Suppressor macrophage treated with lipopolysaccharide for 4 hours (primary cell): ENCODE data around the gene SHANK3.

Experiments used
- DNase-seq: peaks from one replicate; pipeline ENCODE4 v3.0.0-alpha.2; 2020

Gene SHANK3

DNA sequence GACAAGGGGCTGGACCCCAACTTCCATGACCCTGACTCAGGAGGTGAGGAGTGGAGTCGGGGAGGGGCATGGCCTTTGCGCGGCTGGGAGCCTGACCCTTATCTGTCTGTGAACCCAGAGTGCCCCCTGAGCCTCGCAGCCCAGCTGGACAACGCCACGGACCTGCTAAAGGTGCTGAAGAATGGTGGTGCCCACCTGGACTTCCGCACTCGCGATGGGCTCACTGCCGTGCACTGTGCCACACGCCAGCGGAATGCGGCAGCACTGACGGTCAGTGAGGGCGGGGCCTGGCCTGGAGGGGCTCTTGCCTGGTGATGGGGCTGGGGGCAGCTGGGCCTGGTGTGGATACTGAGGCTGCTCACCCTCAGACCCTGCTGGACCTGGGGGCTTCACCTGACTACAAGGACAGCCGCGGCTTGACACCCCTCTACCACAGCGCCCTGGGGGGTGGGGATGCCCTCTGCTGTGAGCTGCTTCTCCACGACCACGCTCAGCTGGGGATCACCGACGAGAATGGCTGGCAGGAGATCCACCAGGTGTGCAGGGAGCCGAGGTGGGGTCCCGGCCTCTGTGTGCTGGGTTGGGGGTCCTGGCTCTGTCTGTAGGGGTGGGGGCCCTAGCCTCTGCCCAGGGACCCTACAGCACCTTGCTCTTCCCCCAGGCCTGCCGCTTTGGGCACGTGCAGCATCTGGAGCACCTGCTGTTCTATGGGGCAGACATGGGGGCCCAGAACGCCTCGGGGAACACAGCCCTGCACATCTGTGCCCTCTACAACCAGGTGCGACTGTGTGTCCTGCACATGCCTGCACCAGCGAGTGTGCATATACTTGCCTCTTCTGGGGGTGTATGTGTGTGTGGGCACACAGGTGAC lies 6.3 kb downstream of the SHANK3 start:
- DNase-seq = no peak

DNA sequence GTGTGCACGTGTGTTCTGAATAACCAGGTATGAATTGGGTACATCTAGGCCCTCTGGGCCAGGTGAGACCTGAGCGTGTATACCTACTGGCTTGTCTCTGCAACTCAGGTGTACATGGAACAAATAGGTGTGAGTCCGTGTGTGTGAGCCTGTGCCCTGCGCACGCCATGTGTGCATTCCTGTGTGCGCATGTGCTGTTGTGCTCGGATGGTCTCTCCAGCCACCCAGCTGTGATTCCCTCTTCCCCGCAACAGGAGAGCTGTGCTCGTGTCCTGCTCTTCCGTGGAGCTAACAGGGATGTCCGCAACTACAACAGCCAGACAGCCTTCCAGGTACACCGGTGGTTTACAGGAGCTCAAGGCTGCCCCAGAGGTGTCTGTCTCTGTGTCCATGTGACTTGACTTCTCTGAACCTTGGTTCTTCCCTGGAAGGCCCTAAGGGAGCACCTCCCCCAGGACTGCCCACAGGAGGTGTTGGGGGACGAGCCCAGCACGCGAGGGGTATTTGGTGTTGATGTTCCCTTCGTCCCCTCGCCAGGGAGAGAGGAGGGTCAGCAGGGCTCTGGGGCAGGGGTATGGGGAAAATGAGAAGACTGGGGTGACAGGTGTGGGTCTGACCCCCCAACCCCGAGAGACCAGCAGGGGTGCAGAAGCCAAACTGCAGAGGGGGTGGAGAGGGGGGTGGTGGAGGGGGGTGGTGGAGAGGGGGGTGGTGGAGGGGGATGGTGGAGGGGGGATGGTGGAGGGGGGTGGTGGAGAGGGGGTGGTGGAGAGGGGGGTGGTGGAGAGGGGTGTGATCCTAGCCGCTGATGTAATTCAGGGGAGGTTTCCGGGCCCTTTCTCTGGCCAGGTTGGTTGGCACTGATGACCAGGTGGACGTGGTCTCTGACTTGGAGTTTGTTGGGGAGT lies 10.7 kb downstream of the SHANK3 start:
- DNase-seq = no peak

DNA sequence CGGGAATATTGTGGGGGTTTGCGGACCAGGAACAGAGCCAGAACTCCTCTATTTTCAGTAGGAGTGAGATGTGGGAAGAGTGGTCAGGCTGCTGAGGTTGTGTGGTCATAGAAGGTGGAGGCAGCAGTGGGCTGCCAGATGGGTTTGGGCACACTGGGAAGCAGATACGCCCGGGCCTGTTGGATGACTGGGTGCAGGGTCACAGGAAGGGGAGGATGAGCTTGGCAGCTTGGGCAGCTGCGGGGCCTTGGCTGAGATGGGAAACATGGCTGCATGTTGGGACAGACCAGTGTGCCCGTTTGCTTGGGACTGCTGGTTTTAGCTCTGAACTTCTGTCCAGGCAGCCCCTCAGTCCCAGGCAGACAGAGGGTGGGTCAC lies 11.4 kb downstream of the SHANK3 start:
- DNase-seq = no peak

DNA sequence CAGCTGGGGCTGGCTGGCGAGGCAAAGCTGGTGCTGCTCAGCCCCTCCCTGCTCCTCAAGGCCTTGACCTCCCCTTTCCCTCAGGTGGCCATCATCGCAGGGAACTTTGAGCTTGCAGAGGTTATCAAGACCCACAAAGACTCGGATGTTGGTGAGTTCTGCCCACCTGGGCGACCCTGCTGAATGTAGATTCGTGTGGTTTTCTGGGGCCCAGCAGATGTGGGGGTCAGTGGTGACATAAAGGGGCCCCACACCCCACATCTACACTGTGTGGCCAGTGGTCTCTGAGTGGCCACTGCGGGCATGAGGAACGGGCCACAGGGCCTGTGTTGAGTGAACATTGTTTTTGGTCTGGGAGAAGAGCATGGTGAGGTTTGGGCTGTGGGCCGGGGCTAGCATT lies 11.9 kb downstream of the SHANK3 start:
- no peak for DNase-seq

DNA sequence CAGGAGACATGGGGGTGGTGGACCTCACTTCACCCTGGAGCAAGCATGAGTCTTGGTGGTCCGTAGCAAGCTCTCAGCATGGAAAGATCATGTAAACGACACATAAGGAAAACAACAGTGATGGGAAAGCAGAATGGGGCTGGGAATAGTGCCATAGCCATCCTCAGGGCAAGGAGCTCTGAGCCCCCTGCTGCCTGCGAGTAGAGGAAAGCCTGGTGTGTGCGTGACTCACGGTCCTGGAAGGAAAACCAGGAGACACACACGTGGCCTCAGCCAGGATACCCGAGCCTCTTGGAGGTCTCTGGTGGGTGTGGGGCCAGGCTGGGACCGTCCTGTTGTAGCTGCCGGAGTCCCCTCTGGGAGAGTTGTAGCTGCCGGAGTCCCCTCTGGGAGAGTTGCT lies 12.4 kb downstream of the SHANK3 start:
- no peak for DNase-seq

DNA sequence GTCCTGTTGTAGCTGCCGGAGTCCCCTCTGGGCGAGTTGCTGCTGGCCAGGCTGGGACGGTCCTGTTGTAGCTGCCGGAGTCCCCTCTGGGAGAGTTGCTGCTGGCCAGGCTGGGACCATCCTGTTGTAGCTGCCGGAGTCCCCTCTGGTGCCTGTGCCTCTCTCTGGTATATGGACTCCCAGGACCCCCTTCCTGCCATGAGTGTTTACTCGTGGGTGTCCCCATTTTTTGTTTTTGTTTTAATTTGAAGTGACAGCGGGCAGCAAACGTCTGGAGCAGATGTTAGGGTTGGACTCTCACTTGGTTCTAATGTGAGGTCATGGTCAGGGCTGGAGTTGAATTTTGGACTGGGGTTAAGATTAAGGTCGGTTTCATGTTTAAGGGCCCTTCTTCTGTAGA lies 14.2 kb downstream of the SHANK3 start:
- no peak for DNase-seq

DNA sequence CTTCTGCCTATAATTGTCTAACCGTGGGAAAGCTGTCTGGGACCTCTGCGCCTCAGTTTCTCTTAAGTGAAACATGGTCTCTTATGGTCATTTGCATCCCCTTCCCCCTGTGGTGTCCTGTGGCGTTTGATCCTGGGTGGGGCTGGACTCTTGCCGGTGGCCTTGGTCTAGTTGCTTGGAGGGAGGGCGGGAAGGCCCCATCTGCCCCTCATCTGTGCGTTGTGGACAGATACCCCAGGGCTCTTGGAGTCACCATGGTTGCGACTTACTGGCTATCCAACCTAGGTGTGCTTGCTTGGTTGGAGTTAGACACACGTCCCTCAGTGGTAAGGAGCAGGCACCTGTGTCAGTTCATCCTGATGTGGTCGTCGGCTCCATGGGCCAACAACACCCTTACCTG lies 15.2 kb downstream of the SHANK3 start:
- DNase-seq = no peak

DNA sequence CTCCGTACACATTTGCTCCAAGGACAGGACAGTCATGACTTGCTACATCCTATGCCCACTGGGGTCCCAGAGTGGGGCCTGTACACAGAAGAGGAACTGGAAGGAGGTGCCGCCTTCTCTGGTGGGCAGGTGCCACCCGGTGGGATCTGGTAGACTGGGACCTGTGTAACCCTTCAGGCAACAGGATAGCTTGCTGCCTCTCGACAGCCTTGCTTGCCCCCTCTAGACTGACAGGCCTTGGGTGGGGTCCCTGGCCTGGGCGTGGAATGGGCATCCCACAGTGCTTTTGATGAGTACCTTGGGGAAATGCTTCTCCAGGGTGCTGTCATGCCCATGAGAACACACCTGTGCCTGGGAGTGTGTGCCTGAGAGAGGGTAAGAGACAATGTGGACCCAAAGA lies 15.8 kb downstream of the SHANK3 start:
- DNase-seq = no peak

DNA sequence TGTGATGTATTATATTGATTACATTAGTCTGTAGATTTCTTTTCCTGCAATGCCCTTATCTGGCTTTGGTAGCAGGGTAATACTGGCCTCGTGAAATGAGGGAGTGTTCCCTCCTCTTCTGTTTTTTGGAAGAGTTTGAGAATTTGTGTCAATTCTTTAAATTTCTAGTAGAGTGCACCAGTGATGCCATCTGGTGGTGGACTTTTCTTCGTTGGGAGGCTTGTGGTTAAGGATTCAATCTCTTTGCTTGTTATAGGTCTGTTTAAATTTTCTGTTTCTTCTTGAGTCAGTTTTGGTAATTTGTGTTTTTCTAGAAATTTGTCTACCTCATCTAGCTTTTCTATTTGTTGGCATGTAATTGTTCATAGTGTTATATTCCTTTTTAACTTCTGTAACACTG lies 18.9 kb downstream of the SHANK3 start:
- DNase-seq = peak; percentile 69

DNA sequence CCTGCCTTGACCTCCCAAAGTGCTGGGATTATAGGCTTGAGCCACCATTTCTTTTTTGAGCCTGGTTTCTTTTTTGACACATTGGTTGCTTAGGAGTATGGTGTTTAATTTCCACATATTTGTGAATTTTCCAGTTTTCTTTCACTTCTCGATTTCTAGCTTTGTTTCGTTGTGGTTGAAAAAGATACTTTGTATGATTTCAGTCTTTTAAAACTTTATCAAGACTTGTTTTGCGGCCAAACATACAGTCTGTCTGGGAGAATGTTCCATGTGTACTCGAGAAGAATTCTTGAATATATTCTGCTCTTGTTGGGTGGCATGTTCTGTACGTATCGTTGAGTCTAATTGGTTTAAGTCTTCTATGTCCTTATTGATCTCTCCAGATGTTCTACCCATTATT lies 20.8 kb downstream of the SHANK3 start:
- peak; percentile 29 for DNase-seq

DNA sequence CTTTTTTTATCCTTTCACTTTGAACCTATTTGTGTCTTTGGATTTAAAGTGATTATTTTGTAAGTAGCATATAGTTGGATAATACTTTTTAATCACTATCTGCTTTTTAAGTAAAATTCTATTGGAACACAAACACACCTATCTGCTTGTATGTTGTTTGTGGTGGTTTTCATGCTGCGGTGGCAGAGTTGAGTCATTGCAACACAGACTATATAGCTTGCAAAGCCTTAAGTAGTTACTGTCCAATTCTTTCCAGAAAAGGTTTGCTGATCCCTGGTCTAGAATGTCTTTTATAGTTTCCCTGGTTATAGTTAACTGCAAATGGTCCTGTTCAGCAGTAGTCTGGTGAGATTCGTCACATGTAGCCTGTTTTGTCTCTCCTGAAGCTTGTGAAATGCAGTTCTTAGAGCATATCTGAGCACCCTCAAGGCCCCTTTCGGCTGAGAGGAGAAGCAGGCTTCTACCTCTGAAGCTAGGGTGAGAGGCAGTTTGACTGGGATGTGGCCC lies 21.5 kb downstream of the SHANK3 start:
- DNase-seq = no peak

DNA sequence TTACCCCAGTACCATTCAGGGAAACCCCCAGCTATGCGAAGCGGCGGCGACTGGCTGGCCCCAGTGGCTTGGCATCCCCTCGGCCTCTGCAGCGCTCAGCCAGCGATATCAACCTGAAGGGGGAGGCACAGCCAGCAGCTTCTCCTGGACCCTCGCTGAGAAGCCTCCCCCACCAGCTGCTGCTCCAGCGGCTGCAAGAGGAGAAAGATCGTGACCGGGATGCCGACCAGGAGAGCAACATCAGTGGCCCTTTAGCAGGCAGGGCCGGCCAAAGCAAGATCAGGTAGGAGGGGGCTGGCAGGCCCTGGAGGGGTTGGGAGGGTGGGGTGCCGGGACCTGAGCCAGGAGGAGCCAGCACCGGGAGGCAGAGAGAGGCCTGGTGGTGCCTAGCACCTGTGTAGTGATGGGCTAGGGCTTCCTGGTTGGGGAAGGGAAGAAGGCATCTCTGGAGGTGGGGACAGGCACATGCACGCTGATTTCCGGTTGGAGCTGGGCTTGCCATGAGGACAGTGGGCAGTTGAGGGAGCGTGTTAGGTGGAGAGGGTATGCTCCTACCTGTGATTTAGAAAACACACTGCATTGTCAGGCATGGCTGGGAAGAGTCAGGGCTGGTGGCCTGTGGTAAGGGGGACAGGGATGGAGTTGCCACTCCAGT lies 22.3 kb downstream of the SHANK3 start:
- DNase-seq = no peak

DNA sequence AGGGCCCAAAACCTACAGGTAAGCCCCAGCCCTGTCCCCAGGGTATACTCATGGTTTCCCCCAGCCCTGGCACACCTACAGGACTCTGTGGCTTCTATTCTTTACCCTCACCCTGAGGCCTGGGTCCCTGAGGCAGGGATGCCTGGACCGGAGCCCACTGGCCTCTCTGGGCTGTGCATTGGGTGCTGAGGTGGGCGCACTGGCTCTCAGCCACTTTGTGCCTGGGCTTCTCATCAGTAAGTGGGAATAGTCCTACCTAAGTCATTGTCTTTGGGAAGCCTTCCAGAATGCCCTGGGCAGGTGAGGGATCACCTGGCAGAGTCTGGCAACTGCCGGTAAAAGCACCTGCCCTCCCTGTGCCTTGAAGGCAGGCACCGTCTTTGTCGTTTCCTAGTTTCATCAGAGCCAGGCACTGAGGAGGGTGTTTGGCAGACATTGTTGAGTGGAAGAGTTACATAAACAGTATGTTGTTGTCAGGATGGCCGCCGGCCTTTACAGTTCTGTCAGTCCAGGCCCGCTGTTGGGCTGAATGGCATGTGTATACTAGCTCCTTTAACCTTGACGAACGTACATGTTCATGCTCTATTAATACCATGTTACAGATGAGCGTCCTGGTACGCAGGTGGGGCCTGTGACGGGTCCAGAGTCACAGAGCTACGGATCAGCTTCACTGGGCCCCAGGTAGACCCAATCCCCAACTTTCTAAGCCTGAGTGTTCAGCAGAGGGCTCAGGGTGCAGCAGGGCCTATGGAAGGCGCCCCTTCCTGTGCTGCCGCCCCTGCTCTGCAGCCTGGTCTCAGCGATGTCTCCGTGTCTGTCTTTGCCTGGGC lies 23.0 kb downstream of the SHANK3 start:
- no peak for DNase-seq

DNA sequence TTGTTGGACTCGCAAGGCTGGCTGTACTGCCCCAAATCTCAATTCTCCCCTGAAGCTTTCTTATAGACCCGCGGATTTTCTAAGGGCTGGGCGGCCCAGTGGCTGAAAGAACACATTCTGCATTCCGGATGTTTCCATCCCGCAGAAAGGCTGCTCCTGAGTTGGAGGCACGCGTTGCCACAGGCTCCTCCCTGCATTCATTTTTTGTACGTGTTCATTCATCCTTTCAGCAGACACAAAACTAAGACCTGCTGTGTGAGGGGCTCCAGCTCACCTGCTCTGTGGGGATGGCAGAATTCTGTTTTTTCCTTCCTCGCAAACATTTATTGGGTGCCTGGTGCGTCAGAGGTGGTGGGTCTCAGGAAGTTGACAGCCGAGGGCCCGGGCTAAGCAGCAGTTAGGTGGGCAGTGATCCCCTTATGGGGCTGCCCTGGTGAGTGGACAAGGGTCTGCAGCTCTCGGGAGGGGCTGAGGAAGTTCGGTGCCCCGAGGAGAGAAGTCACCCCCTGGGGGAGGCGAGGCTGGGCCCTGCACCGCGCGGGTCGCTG lies 23.7 kb downstream of the SHANK3 start:
- no peak for DNase-seq

DNA sequence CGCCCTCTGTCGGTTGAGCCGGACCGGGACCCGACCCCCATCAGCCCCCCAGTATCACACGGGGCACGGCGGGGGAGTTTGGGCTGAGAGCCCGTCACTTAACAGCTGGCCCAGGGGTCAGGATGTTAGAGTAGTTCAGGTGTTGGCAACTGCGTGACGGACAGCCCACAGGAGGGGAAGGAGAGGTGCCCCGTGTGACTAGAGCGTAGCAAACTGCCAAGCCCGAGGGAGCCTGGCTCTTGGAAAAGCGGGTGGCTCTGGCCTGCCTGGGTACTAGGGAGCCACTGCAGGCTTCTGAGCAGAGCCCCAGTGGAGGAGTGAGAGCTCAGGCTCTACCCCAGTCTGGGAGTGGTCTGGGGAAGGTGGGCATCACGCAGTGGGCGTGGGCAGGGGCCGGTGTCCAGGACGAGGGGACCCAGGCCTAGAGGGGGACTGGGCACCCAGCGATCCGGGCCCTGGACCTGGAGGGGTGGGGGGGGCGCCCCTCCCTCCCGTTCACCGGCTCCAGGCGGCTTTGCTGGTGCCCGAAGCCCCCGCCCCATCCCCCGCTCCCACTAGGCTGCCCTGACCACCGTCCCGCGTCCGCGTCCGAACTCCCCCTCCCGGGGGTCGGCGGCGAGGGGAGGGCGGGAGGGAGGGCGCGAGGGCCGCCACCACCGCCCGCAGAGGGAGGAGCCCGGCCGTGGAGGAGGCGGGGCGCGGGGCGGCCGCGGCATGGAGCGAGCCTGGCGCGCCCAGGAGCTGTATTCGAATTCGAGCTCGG lies 24.4 kb downstream of the SHANK3 start:
- DNase-seq = no peak

DNA sequence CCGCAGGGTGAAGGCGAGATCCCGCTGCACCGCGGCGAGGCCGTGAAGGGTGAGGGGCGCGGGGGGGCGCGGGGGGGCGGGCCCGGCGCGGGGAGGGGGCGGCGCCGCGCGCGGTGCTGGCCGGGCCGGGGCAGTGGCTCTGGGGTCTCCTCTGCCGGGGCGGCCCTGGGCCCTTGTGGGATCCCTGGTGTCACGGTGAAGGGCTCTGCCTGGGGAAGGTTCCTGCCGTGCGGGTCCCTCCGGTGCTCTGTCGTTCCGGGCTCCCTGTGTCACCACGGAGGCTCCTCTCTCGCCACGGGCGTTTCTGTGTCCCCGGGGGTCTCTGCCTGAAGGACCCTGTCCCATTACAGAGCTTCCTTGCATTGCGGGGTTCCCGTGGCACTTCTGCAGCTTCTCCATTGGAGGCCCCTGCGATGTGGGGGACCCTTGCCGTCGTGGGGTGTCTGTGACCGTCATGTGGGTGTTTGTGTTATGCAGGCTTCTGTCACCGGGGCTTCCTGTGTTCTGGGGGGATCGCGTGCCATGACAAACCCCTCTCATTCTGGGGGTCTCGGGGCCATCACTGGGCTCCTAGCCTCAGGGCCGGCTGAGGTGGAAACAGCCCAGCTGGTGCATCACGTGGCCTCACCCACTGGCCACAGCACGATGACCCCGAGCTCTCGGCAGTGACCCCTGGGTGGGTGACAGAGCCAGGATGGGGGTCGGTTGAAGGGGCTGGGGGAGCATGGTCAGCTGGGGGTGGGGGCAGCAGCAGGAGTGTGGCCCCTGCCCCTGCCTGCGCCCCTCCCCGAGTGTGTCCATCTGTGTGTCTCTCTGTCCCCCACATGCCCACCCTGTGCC lies 25.3 kb downstream of the SHANK3 start:
- no peak for DNase-seq

DNA sequence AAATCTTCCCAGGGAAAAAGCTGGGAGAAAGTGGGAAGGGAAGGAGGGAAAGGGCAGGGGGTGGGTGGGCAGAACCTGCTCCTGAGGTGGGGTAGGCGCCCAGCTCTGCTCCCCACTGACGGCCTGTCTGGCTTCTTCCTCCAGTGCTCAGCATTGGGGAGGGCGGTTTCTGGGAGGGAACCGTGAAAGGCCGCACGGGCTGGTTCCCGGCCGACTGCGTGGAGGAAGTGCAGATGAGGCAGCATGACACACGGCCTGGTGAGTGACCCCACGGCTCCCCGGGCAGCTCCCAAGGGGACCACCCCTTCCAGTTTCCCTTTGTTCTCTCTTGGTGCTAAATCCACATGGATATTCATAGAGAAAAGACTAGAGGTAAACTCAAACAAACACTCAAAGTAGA lies 25.9 kb downstream of the SHANK3 start:
- DNase-seq = no peak

DNA sequence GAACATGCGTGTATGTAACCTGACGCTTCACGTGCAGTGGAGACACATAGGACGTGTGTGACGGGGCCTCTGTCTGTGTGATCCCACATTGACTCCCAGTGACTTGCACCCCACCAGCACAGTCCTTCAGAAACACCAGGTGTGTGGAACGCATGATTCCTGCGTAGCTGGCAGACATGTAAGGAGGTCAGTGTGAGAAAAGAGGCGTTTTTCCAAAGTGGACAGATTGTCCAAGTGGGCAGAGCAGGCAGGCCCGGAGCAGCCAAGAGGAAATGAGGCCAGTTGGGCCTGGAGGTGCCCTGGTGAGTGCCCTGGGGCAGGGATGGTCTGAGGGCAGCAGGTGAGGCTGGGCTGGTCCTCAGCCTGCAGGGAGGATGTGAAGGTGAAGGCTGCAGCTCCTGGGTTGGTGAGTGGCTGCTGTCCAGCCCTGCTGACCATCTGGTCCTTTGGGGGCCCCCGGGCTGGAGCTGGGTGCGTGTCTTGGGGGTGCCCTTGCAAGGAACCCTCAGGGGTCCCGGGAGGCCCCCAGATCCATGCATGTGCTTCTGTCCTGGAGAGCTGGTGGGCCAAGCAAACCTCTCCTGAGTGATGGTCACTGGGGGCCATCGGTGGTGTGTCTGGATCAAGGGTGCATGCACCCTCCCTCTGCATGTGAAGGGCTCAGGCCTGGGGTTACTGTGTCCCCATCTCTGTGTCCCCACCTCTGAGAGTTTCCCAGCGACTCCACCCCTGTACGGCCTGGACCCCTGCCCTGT lies 26.6 kb downstream of the SHANK3 start:
- no peak for DNase-seq

DNA sequence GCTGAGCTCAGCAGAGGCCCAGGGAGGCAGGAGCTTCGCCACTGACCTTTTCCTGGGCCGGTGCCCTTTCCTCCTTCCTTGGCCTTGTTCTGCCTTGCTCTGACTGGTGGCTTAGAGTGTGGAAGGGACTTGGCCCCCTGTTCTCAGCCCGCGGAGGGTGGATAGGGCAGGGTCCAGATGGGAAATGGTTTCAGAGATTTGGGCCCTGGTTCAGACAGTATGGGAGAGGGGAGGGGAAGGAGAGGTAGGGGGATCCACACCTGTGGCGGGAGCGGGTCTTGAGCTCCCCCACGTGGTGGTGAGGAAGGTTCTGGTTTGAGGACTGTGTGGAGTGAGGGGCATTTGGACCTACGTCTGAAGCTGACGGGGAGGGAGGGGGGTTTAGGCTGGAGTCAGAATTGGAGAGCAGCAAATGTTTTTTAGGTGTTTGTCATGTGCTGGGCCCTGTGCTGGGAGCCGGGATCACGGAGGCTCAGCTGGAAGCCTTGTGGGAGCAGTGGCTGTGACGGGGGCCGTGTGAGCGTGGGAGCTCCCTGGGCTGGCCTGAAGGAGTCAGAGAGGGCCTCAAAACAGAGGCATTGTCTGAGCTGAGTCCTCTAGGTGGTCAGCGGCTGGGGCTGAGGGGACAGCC lies 27.2 kb downstream of the SHANK3 start:
- no peak for DNase-seq
